Coronary artery (tissue), 2 donors: ENCODE results near the gene PPP6R1.
A peak's percentile ranks its signal among the peaks of the same experiment; 100 is the strongest.

Experiments
- DNase-seq: peaks from one replicate; pipeline ENCODE4 v3.0.0-alpha.2; 2017; ENCODE audit warnings: low spot score
- H3K27ac ChIP-seq, 2 donors: fragments of 200-600 bp; sonication (generic); one replicate each; pipeline ENCODE4 v1.5.1; 2016 to 2019
- H3K4me3 ChIP-seq: fragments of 200-600 bp; sonication (generic); 2 replicates; pipeline ENCODE4 v1.5.1; 2016; ENCODE audit warnings: mild to moderate bottlenecking, moderate library complexity
- CTCF ChIP-seq: fragments of 200-600 bp; sonication (generic); IDR thresholded peaks from one replicate; pipeline ENCODE4 v1.5.1; 2019; ENCODE audit warnings: antibody characterized with exemption

The PPP6R1 gene

GRCh38 chr19:55258828-55259539, at the start of gene PPP6R1:
Gene PPP6R1, minus strand, starts transcription at chr19:55259017. Its CDS starts 11,914 bp downstream, at chr19:55247103.
- TF ChIP-seq CTCF: no peak
- DNase-seq: peak; percentile 99
- peak within 1 kb of the TSS; percentile 87 for H3K4me3 ChIP-seq
- peak within 1 kb of the TSS; percentile 89 to 92 for H3K27ac ChIP-seq

DNA sequence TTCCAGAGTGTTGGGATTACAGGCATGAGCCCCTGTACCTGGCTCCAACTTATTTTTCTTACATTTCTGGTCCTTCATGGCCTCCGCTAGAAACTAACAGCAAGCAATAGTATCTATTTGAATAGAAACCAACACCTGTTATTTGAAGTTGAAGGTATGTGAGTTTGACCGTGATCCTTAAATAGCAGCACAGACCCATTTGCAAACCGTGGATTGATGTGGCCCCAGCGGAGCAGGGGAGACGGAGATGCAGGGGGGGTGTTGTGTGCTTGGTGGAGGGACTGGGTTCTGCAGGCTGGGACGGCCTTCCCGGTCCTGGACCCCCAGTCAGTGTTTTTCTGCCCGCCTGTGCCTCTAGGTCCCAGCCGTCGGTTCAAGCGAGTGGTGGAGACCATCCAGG, 49.5 kb upstream of the PPP6R1 start:
- DNase-seq: no peak
- no peak for TF ChIP-seq CTCF
- Histone ChIP-seq H3K4me3 (no peak overlapping the region), H3K27ac (no peak overlapping the region)

DNA sequence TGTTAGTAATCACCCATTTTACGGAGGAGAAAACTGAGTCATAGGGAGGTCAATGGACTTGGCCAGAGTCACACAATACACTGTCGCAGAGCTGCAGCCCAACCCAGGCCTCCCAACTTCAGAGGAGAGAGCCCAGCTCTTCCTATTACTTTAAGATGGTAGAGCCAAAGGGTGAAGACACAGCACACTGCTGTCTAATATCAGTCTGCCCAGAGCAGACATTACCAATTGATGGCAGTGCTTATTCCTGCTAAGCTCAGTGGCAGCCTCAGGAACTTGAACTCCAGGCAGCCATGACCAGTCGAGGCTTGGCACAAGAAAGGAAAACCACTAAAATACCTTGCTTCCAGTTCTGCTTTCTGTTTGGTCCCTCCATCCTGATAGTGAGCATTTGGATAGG, 47.9 kb upstream of the PPP6R1 start:
- no peak overlapping the region for H3K27ac ChIP-seq
- TF ChIP-seq CTCF: no peak
- DNase-seq: no peak
- no peak overlapping the region for H3K4me3 ChIP-seq

DNA sequence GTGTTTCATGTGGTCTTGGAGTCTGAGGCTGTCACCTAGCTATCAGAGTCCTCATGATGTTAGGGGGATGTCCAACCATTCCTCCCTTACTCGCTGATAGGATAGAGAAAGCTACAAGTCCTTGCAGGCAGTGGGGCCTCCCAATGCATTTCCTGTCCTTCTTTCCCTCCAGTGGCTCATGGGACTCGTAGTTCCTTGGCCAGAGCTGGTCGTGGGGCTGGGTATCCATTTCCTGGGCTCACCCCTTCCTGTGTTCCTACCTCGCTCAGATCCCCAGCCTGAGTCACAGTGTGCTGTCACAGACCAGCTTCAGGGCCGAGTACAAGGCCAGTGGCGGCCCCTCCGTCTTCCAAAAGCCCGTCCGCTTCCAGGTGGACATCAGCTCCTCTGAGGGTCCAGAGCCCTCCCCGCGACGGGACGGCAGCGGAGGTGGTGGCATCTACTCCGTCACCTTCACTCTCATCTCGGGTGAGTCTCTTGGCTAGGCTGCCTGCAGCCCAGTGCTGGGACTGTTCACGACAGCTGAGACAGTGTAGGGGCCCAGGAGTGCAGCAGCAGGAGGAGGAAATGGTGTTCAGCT, 47.3 kb upstream of the PPP6R1 start:
- Histone ChIP-seq H3K27ac (no peak overlapping the region), H3K4me3 (no peak overlapping the region)
- no peak for DNase-seq
- no peak for TF ChIP-seq CTCF

DNA sequence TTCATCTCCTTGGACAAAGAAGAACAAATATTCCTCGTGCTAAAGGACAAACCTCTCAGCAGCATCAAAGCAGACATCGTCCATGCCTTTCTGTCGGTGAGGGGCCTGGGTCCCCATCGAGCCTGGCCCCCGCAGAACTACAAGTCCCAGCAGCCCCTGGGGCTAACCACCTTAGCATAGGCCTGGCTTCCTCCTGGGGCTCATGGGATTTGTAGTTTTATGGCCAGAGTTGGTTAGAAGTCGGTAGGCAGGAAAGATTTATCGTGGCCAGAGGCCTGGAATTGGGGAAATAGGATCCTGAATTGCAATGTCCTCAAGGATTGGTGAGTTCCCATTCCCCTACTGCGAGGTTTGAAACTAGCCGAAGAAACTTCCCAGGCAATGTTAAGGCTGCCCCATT, 46.7 kb upstream of the PPP6R1 start:
- Histone ChIP-seq H3K27ac (no peak overlapping the region), H3K4me3 (no peak overlapping the region)
- DNase-seq: no peak
- TF ChIP-seq CTCF: no peak

DNA sequence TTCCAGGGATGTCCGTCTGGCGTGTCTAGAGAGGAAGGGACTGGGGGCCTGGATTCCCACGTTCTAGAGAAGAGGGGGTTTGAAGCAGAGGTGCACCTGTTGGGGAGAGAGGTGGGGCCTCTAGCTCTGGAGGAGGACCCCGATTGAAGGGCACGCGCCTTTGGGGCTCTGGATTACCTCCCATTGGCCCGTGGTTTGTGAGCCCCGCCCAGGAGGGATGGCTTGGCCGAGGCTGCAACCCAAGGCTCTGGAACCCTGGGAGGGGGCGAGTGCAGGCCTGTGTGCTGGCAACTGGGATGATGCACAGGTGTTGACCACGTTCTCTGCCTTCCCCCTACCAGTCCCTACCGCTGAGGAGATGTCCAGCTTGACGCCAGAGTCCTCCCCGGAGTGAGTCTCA, 46.2 kb upstream of the PPP6R1 start:
- no peak for TF ChIP-seq CTCF
- no peak for DNase-seq
- H3K4me3 ChIP-seq: no peak overlapping the region
- no peak overlapping the region for H3K27ac ChIP-seq

GRCh38 chr19:55304279-55304978, 45.6 kb upstream of the PPP6R1 start:
- no peak for TF ChIP-seq CTCF
- DNase-seq: no peak
- Histone ChIP-seq H3K4me3 (no peak overlapping the region), H3K27ac (no peak overlapping the region)
